Measurements from ENCODE around the gene CLEC2L. TPM values are rescaled to one million over a fixed set of nuclear protein-coding genes. Genes with fewer than 3 reads are reported as not detected.

CLEC2L gene
- polyA plus RNA-seq, 3 donors = not detected

- Histone ChIP-seq H2AFZ (ENCODE audit: insufficient read depth, low read depth, low read length, poor library complexity, severe bottlenecking) (no peak overlapping the region), H4K20me1 (ENCODE audit: insufficient read depth, low read length) (no peaks in the 10 kb centered on the region), H3K79me2 (ENCODE audit: insufficient read depth, low read length) (no peaks in the 10 kb centered on the region), H3K4me3 (replicated peaks in 1 of 3; ENCODE audit: low read depth in 2 of 3, low read length in 3 of 3) (no peak overlapping the region), H3K4me1 (ENCODE audit: control insufficient read depth in 1 of 2, insufficient read depth in 2 of 2, low read length in 2 of 2) (no peaks in the 10 kb centered on the region), H3K36me3 (replicated peaks in 1 of 2; ENCODE audit: control insufficient read depth in 1 of 2, insufficient read depth in 2 of 2, low read length in 2 of 2) (no peaks in the 10 kb centered on the region), H3K4me2 (replicated peaks; ENCODE audit: extremely low read depth, low read length, poor library complexity, severe bottlenecking) (no peak overlapping the region), H3K27me3 (ENCODE audit: control insufficient read depth in 2 of 2, insufficient read depth in 2 of 2, low read length in 2 of 2) (peaks cover 15 to 47% of the 10 kb centered on the region in 2 donors), H3K9ac (ENCODE audit: insufficient read depth, low read length, poor library complexity, severe bottlenecking) (no peak overlapping the region), H3K27ac (ENCODE audit: low read depth in 1 of 2, low read length in 2 of 2) (no peak overlapping the region), H3K9me3 (replicated peaks in 1 of 2; ENCODE audit: control insufficient read depth in 1 of 2, insufficient read depth in 1 of 2, low read length in 2 of 2) (peaks cover 3 to 8% of the 10 kb centered on the region in 2 donors)
- intact Hi-C loops (cut with micrococcal nuclease) = no loop called here
- peaks cover 15% of the 10 kb centered on the region for H3K4me1 Mint-ChIP-seq
- no peak for TF ChIP-seq CTCF (IDR thresholded peaks at IDR 0.05)
- no peak overlapping the region for H3K27ac Mint-ChIP-seq
- H3K36me3 Mint-ChIP-seq = peaks cover 0 to 3% of the 10 kb centered on the region in 2 donors
- H3K4me3 Mint-ChIP-seq = no peak overlapping the region
- peaks cover 7 to 29% (median 18%) of the 10 kb centered on the region in 7 donors for H3K9me3 Mint-ChIP-seq
- H3K27me3 Mint-ChIP-seq (ENCODE audit: low read depth in 3 of 3) = peaks cover 36 to 51% (median 51%) of the 10 kb centered on the region in 3 donors
- DNase-seq = no peak
Observed at GRCh38 chr7:139525750-139526149, 2.3 kb downstream of the CLEC2L start.

- Mint-ChIP-seq H3K4me1 (peaks cover 15% of the 10 kb centered on the region), H3K36me3 (peaks cover 0 to 3% of the 10 kb centered on the region in 2 donors), H3K4me3 (no peak overlapping the region), H3K27ac (no peak overlapping the region), H3K27me3 (ENCODE audit: low read depth in 3 of 3) (peaks cover 30 to 48% (median 43%) of the 10 kb centered on the region in 3 donors), H3K9me3 (peaks cover 3 to 28% (median 13%) of the 10 kb centered on the region in 7 donors)
- no peaks in the 10 kb centered on the region for H3K4me1 ChIP-seq (ENCODE audit: control insufficient read depth in 1 of 2, insufficient read depth in 2 of 2, low read length in 2 of 2)
- no peaks in the 10 kb centered on the region for H3K36me3 ChIP-seq (replicated peaks in 1 of 2; ENCODE audit: control insufficient read depth in 1 of 2, insufficient read depth in 2 of 2, low read length in 2 of 2)
- no peak overlapping the region for H3K4me2 ChIP-seq (replicated peaks; ENCODE audit: extremely low read depth, low read length, poor library complexity, severe bottlenecking)
- no peak for TF ChIP-seq CTCF (IDR thresholded peaks at IDR 0.05)
- H2AFZ ChIP-seq (ENCODE audit: insufficient read depth, low read depth, low read length, poor library complexity, severe bottlenecking) = no peak overlapping the region
- no peaks in the 10 kb centered on the region for H4K20me1 ChIP-seq (ENCODE audit: insufficient read depth, low read length)
- H3K27ac ChIP-seq (ENCODE audit: low read depth in 1 of 2, low read length in 2 of 2) = no peak overlapping the region
- no peak overlapping the region for H3K4me3 ChIP-seq (replicated peaks in 1 of 3; ENCODE audit: low read depth in 2 of 3, low read length in 3 of 3)
- H3K9me3 ChIP-seq (replicated peaks in 1 of 2; ENCODE audit: control insufficient read depth in 1 of 2, insufficient read depth in 1 of 2, low read length in 2 of 2) = peaks cover 0 to under 1% of the 10 kb centered on the region in 2 donors
- no peaks in the 10 kb centered on the region for H3K79me2 ChIP-seq (ENCODE audit: insufficient read depth, low read length)
- 67% methylated on average over 2 of the region's 8 CpGs for WGBS (ENCODE audit: insufficient coverage)
- intact Hi-C loops (cut with micrococcal nuclease) = no loop called here
- no peak for DNase-seq
- H3K27me3 ChIP-seq (ENCODE audit: control insufficient read depth in 2 of 2, insufficient read depth in 2 of 2, low read length in 2 of 2) = peaks cover 14 to 41% of the 10 kb centered on the region in 2 donors
- no peak overlapping the region for H3K9ac ChIP-seq (ENCODE audit: insufficient read depth, low read length, poor library complexity, severe bottlenecking)
Observed at GRCh38 chr7:139526578-139527544, 3.4 kb downstream of the CLEC2L start.
